ENCODE data around the gene CNIH4.

GRCh38 chr1:224404916-224405603 lies 48.4 kb downstream of the CNIH4 start:
- TF ChIP-seq, protein P1, sequence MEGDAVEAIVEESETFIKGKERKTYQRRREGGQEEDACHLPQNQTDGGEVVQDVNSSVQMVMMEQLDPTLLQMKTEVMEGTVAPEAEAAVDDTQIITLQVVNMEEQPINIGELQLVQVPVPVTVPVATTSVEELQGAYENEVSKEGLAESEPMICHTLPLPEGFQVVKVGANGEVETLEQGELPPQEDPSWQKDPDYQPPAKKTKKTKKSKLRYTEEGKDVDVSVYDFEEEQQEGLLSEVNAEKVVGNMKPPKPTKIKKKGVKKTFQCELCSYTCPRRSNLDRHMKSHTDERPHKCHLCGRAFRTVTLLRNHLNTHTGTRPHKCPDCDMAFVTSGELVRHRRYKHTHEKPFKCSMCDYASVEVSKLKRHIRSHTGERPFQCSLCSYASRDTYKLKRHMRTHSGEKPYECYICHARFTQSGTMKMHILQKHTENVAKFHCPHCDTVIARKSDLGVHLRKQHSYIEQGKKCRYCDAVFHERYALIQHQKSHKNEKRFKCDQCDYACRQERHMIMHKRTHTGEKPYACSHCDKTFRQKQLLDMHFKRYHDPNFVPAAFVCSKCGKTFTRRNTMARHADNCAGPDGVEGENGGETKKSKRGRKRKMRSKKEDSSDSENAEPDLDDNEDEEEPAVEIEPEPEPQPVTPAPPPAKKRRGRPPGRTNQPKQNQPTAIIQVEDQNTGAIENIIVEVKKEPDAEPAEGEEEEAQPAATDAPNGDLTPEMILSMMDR (IDR thresholded peaks at IDR 0.05) = no peak
- no peak for TF ChIP-seq POLR2A (IDR thresholded peaks at IDR 0.05)
